Neural cell (in vitro differentiated cells): Measurements from ENCODE around the gene NOL7. TPM values are rescaled to one million over a fixed set of nuclear protein-coding genes. Genes with fewer than 3 reads are reported as not detected.

Experiments
- H2AFZ ChIP-seq: fragments of 200-600, 300-800 bp; sonication (generic), shearing (Covaris generic); 2 replicates; pipeline ENCODE4 v1.6.0; 2014; ENCODE audit warnings: low read depth, mild to moderate bottlenecking, antibody characterized with exemption, low read length, moderate library complexity
- H3F3A ChIP-seq: fragments of 200-600 bp; shearing (Covaris generic); 2 replicates; pipeline ENCODE4 v1.6.1; 2016; ENCODE audit warnings: mild to moderate bottlenecking, moderate library complexity, mixed read lengths, antibody characterized with exemption, low read length; ENCODE audit not compliant: insufficient read depth, poor library complexity, severe bottlenecking
- H3K27ac ChIP-seq: fragments of 200-600, 300-800 bp; sonication (generic), shearing (Covaris generic); 2 replicates; pipeline ENCODE4 v1.5.1; 2014; ENCODE audit warnings: mild to moderate bottlenecking, low read length, moderate library complexity
- H3K27me3 ChIP-seq: fragments of 300-800, 200-600 bp; sonication (generic), shearing (Covaris generic); 2 replicates; pipeline ENCODE4 v1.6.0; 2014; ENCODE audit warnings: mild to moderate bottlenecking, low read depth, low read length, moderate library complexity; ENCODE audit not compliant: insufficient read depth
- H3K36me3 ChIP-seq: fragments of 300-800, 200-600 bp; sonication (generic), shearing (Covaris generic); 2 replicates; pipeline ENCODE4 v1.5.1; 2014; ENCODE audit warnings: mild to moderate bottlenecking, antibody characterized with exemption, low read length, moderate library complexity; ENCODE audit not compliant: insufficient read depth
- H3K4me2 ChIP-seq: fragments of 300-800, 200-600 bp; sonication (generic), shearing (Covaris generic); 2 replicates; pipeline ENCODE4 v1.6.0; 2014; ENCODE audit warnings: mild to moderate bottlenecking, low read length
- H3K4me3 ChIP-seq: fragments of 300-800, 200-600 bp; sonication (generic), shearing (Covaris generic); 2 replicates; pipeline ENCODE4 v1.5.1; 2014; ENCODE audit warnings: mild to moderate bottlenecking, low read length, moderate library complexity
- H3K79me2 ChIP-seq: fragments of 200-600 bp; shearing (Covaris generic); replicated peaks from 2 replicates; pipeline ENCODE4 v1.6.0; 2014; ENCODE audit warnings: mild to moderate bottlenecking, low read length, moderate library complexity; ENCODE audit not compliant: insufficient read depth
- H3K9ac ChIP-seq: fragments of 300-800, 200-600 bp; sonication (generic), shearing (Covaris generic); 2 replicates; pipeline ENCODE4 v1.6.1; 2016; ENCODE audit warnings: mild to moderate bottlenecking, low read length, mixed read lengths
- H3K9me2 ChIP-seq: fragments of 200-600 bp; shearing (Covaris generic); 2 replicates; pipeline ENCODE4 v1.6.1; 2016; ENCODE audit warnings: mild to moderate bottlenecking, low read length, mixed read lengths; ENCODE audit not compliant: insufficient read depth
- H3K9me3 ChIP-seq: fragments of 200-600, 300-800 bp; sonication (generic), shearing (Covaris generic); 2 replicates; pipeline ENCODE4 v1.6.1; 2016; ENCODE audit warnings: mild to moderate bottlenecking, mixed run types, low read length, moderate library complexity, mixed read lengths
- H4K20me1 ChIP-seq: fragments of 200-600 bp; shearing (Covaris generic); 2 replicates; pipeline ENCODE4 v1.6.1; 2016; ENCODE audit warnings: mild to moderate bottlenecking, mixed run types; ENCODE audit not compliant: insufficient read depth
- EP300 ChIP-seq: fragments of 450-650 bp; conservative IDR thresholded peaks from 2 replicates; pipeline ENCODE4 v1.6.1; 2014; ENCODE audit warnings: antibody characterized with exemption, mild to moderate bottlenecking, moderate library complexity; ENCODE audit not compliant: poor library complexity, severe bottlenecking
- EZH2 ChIP-seq: fragments of 200-600, 300-800 bp; shearing (Covaris generic), sonication (generic); IDR thresholded peaks from 2 replicates; pipeline ENCODE4 v1.6.1; 2014; ENCODE audit warnings: antibody characterized with exemption, low read length, borderline replicate concordance, mild to moderate bottlenecking; ENCODE audit not compliant: insufficient read depth, poor library complexity, severe bottlenecking
- MXI1 ChIP-seq: fragments of 450-650 bp; conservative IDR thresholded peaks from 2 replicates; pipeline ENCODE4 v1.6.1; 2014; ENCODE audit warnings: antibody characterized with exemption, mild to moderate bottlenecking; ENCODE audit not compliant: poor library complexity, severe bottlenecking
- POLR2AphosphoS5 ChIP-seq: IDR thresholded peaks from 2 replicates; pipeline ENCODE4 v1.6.1; 2012
- RAD21 ChIP-seq: fragments of 450-650 bp; conservative IDR thresholded peaks from 2 replicates; pipeline ENCODE4 v1.6.1; 2014; ENCODE audit warnings: antibody characterized with exemption, mild to moderate bottlenecking, moderate library complexity
- SMC3 ChIP-seq: fragments of 450-650 bp; conservative IDR thresholded peaks from 2 replicates; pipeline ENCODE4 v1.6.1; 2014; ENCODE audit warnings: antibody characterized with exemption, mild to moderate bottlenecking, moderate library complexity; ENCODE audit not compliant: poor library complexity
- TAF1 ChIP-seq: IDR thresholded peaks from 2 replicates; pipeline ENCODE4 v1.6.1; 2012; ENCODE audit warnings: low read depth
- polyA plus RNA-seq: library from polyadenylated mRNA; depleted of rRNA; stranded (reverse); fragments of >200 nt; gene quantifications from 2 replicates; pipeline ENCODE4 v1.2.3, GENCODE V29; 2014
- TF ChIP-seq, protein P1 (sequence below): fragments of 450-650 bp; IDR thresholded peaks from 2 replicates; pipeline ENCODE4 v1.5.1; 2014; ENCODE audit warnings: antibody characterized with exemption, mild to moderate bottlenecking, moderate library complexity; ENCODE audit not compliant: poor library complexity, severe bottlenecking
- TF ChIP-seq, protein P2 (sequence below): IDR thresholded peaks from 2 replicates; pipeline ENCODE4 v1.6.1; 2012; ENCODE audit warnings: borderline replicate concordance

NOL7 gene
- polyA plus RNA-seq, 1 donor from 2014 or later = 117 TPM

DNA sequence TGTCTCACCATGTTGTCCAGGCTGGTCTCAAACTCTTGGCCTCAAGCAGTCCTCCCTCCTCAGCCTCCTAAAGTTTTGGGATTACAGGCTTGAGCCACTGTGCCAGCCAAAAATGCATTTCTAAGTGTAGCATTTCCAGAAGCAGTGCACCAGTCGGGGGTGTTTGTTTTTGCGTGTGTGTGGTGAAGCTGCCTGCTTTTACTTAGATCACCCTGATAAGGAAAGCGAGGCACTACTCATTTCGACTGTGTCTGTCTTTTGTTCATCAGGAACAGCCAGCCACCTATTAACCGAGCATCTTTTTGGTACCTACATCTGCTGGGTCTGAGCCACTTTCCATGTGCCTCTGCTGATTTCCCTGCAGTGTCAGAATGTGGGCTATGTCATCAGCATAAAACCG, 22.0 kb upstream of the NOL7 start:
- no peaks in the 10 kb centered on the region for H3K36me3 ChIP-seq
- H3K9me2 ChIP-seq = no peaks in the 10 kb centered on the region
- H4K20me1 ChIP-seq = no peaks in the 10 kb centered on the region
- H2AFZ ChIP-seq = no peak overlapping the region
- H3K27ac ChIP-seq = no peak overlapping the region
- H3K4me3 ChIP-seq = no peak overlapping the region
- no peaks in the 10 kb centered on the region for H3K27me3 ChIP-seq
- no peak overlapping the region for H3K9ac ChIP-seq
- H3K9me3 ChIP-seq = no peaks in the 10 kb centered on the region
- no peaks in the 10 kb centered on the region for H3F3A ChIP-seq
- H3K79me2 ChIP-seq = no peaks in the 10 kb centered on the region
- TF ChIP-seq TAF1 = no peak
- no peak overlapping the region for H3K4me2 ChIP-seq

DNA sequence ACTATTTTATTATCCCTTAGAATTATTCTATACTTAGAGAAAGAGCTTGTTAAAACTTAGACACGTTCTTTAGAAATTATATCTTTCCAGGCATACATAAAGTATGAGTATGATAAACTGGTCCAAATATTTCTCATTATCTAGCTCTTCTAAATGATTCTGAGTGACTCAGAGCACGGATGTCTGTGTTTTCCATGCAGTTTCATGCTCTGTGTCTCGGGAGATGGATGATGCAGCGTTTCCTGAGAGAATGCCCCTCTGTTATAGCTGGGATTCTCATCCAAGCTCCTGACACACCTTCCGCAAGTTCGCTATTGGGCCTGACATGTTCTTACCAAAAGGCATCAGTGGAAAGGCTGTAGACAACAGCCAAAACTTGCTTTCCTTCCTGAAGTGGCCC, 21.4 kb upstream of the NOL7 start:
- H3K4me2 ChIP-seq = no peak overlapping the region
- H2AFZ ChIP-seq = no peak overlapping the region

DNA sequence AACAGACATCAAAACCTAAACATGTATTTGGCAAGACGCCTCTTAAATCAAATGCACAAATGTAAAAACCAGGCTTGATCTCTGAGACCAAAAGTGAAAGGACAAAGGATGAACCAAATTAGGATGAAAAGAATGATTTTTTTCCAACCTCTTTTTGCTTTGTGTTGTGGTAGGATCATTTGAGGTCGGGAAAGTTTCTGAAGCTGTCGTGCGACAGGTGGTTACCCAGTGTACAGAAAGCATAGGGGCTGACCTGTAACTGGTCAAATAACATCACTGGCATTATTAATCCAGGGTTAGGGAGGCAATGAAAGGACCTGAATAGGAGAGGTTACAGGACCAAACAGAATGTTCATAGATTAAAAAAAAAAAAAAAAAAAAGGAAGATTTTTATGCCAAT, 18.1 kb upstream of the NOL7 start:
- no peaks in the 10 kb centered on the region for H3K9me2 ChIP-seq
- H3K9ac ChIP-seq = no peak overlapping the region
- H3K27ac ChIP-seq = no peak overlapping the region
- H2AFZ ChIP-seq = no peak overlapping the region
- H3F3A ChIP-seq = no peaks in the 10 kb centered on the region
- H3K27me3 ChIP-seq = no peaks in the 10 kb centered on the region
- no peaks in the 10 kb centered on the region for H3K36me3 ChIP-seq
- H3K4me2 ChIP-seq = no peak overlapping the region
- H3K4me3 ChIP-seq = no peak overlapping the region
- no peaks in the 10 kb centered on the region for H3K79me2 ChIP-seq
- H3K9me3 ChIP-seq = no peaks in the 10 kb centered on the region
- no peaks in the 10 kb centered on the region for H4K20me1 ChIP-seq
- TF ChIP-seq, protein P1, sequence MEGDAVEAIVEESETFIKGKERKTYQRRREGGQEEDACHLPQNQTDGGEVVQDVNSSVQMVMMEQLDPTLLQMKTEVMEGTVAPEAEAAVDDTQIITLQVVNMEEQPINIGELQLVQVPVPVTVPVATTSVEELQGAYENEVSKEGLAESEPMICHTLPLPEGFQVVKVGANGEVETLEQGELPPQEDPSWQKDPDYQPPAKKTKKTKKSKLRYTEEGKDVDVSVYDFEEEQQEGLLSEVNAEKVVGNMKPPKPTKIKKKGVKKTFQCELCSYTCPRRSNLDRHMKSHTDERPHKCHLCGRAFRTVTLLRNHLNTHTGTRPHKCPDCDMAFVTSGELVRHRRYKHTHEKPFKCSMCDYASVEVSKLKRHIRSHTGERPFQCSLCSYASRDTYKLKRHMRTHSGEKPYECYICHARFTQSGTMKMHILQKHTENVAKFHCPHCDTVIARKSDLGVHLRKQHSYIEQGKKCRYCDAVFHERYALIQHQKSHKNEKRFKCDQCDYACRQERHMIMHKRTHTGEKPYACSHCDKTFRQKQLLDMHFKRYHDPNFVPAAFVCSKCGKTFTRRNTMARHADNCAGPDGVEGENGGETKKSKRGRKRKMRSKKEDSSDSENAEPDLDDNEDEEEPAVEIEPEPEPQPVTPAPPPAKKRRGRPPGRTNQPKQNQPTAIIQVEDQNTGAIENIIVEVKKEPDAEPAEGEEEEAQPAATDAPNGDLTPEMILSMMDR = no peak
- no peak for TF ChIP-seq RAD21
- TF ChIP-seq MXI1 = no peak
- no peak for TF ChIP-seq EZH2
- TF ChIP-seq, protein P2, sequence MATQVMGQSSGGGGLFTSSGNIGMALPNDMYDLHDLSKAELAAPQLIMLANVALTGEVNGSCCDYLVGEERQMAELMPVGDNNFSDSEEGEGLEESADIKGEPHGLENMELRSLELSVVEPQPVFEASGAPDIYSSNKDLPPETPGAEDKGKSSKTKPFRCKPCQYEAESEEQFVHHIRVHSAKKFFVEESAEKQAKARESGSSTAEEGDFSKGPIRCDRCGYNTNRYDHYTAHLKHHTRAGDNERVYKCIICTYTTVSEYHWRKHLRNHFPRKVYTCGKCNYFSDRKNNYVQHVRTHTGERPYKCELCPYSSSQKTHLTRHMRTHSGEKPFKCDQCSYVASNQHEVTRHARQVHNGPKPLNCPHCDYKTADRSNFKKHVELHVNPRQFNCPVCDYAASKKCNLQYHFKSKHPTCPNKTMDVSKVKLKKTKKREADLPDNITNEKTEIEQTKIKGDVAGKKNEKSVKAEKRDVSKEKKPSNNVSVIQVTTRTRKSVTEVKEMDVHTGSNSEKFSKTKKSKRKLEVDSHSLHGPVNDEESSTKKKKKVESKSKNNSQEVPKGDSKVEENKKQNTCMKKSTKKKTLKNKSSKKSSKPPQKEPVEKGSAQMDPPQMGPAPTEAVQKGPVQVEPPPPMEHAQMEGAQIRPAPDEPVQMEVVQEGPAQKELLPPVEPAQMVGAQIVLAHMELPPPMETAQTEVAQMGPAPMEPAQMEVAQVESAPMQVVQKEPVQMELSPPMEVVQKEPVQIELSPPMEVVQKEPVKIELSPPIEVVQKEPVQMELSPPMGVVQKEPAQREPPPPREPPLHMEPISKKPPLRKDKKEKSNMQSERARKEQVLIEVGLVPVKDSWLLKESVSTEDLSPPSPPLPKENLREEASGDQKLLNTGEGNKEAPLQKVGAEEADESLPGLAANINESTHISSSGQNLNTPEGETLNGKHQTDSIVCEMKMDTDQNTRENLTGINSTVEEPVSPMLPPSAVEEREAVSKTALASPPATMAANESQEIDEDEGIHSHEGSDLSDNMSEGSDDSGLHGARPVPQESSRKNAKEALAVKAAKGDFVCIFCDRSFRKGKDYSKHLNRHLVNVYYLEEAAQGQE = no peak

More for the DNA sequence above, 21.4 kb upstream of the NOL7 start:
- H3K9me3 ChIP-seq = no peaks in the 10 kb centered on the region
- no peak overlapping the region for H3K27ac ChIP-seq
- no peaks in the 10 kb centered on the region for H3K9me2 ChIP-seq
- no peaks in the 10 kb centered on the region for H3K79me2 ChIP-seq
- H3K9ac ChIP-seq = no peak overlapping the region
- H3K27me3 ChIP-seq = no peaks in the 10 kb centered on the region
- no peaks in the 10 kb centered on the region for H3K36me3 ChIP-seq
- H4K20me1 ChIP-seq = no peaks in the 10 kb centered on the region
- H3F3A ChIP-seq = no peaks in the 10 kb centered on the region
- H3K4me3 ChIP-seq = no peak overlapping the region
- TF ChIP-seq SMC3 = no peak
- TF ChIP-seq TAF1 = no peak
- no peak for TF ChIP-seq POLR2AphosphoS5
- no peak for TF ChIP-seq RAD21
- TF ChIP-seq EP300 = no peak
- no peak for TF ChIP-seq EZH2
- TF ChIP-seq, protein P2 = no peak
- TF ChIP-seq, protein P1 = no peak
- TF ChIP-seq MXI1 = no peak
